Cardiac muscle cell (in vitro differentiated cells and primary cell): ENCODE results near the gene SPTA1. TPM values are rescaled to one million over a fixed set of nuclear protein-coding genes. Genes with fewer than 3 reads are reported as not detected.
"Not testable (repeated sequence)": the region's sequence is repeated elsewhere in the genome, so short reads cannot be mapped to it uniquely, and the experiment has no call there.

Experiments
- DNase-seq, 2 donors: peaks; one replicate each; pipeline versions ENCODE4 v3.0.0 to v3.0.0-alpha.2; 2010 to 2017; ENCODE audit warnings: low read depth in 1 of 2, low spot score in 1 of 2
- H3K27ac ChIP-seq: fragments of 200-600 bp; sonication (generic); 2 replicates; pipeline ENCODE4 v1.5.1; 2016
- H3K27me3 ChIP-seq: fragments of 200-600 bp; sonication (generic); 2 replicates; pipeline ENCODE4 v1.6.0; 2016; ENCODE audit warnings: control low read depth
- H3K36me3 ChIP-seq: fragments of 200-600 bp; sonication (generic); 2 replicates; pipeline ENCODE4 v1.5.1; 2016; ENCODE audit warnings: control low read depth
- H3K4me1 ChIP-seq: fragments of 200-600 bp; sonication (generic); 2 replicates; pipeline ENCODE4 v1.8.1; 2017; ENCODE audit warnings: low read depth, mild to moderate bottlenecking, mixed run types
- H3K4me3 ChIP-seq: fragments of 200-600 bp; sonication (generic); 2 replicates; pipeline ENCODE4 v1.5.1; 2016; ENCODE audit warnings: mild to moderate bottlenecking
- H3K9me3 ChIP-seq: fragments of 200-600 bp; sonication (generic); 2 replicates; pipeline ENCODE4 v1.5.1; 2017; ENCODE audit warnings: low read depth, mild to moderate bottlenecking, control low read depth
- polyA plus RNA-seq: library from polyadenylated mRNA; unstranded; fragments of >200 nt; fragmentation: Nextera tagmentation; extraction: Ambion mirVana; gene quantifications from 2 replicates; pipeline ENCODE4 v1.2.1, GENCODE V29; 2016
- total RNA-seq: library from RNA; depleted of rRNA; stranded (reverse); fragments of >200 nt; gene quantifications from 2 replicates; pipeline ENCODE4 v1.2.3, GENCODE V29; 2016
- TF ChIP-seq, protein P1 (sequence below): IDR thresholded peaks from 2 replicates; pipeline ENCODE4 v1.5.1; 2012; ENCODE audit warnings: low read depth, mild to moderate bottlenecking, low read length

The SPTA1 gene
- total and polyA plus RNA-seq, 2 experiments from 2014 or later: 0.42 to 0.56 TPM

DNA sequence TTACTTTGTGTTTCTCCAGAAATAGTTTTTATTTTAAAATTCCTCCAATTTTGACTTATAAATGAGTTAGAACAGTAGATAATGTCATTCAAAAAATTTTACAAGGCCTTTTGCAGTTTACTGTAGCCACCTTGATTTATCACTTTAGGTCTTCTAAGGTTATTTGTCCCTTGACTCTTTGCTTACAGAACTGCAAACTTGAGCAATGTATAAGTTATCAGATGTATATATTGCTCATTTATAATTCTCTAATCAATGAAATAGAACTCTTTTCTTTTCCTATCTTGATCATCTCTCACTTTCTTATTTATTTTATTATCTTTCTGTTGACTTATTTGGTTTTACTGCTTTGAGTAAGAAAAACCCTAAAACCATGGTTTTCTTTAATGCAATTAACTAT lies 5.8 kb upstream of the SPTA1 start:
- no peak overlapping the region for H3K4me3 ChIP-seq
- no peaks in the 10 kb centered on the region for H3K9me3 ChIP-seq
- DNase-seq: no peak
- TF ChIP-seq, protein P1, sequence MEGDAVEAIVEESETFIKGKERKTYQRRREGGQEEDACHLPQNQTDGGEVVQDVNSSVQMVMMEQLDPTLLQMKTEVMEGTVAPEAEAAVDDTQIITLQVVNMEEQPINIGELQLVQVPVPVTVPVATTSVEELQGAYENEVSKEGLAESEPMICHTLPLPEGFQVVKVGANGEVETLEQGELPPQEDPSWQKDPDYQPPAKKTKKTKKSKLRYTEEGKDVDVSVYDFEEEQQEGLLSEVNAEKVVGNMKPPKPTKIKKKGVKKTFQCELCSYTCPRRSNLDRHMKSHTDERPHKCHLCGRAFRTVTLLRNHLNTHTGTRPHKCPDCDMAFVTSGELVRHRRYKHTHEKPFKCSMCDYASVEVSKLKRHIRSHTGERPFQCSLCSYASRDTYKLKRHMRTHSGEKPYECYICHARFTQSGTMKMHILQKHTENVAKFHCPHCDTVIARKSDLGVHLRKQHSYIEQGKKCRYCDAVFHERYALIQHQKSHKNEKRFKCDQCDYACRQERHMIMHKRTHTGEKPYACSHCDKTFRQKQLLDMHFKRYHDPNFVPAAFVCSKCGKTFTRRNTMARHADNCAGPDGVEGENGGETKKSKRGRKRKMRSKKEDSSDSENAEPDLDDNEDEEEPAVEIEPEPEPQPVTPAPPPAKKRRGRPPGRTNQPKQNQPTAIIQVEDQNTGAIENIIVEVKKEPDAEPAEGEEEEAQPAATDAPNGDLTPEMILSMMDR: no peak
- H3K27me3 ChIP-seq: no peaks in the 10 kb centered on the region
- no peaks in the 10 kb centered on the region for H3K36me3 ChIP-seq
- H3K27ac ChIP-seq: no peak overlapping the region
- H3K4me1 ChIP-seq: peaks cover 8% of the 10 kb centered on the region

DNA sequence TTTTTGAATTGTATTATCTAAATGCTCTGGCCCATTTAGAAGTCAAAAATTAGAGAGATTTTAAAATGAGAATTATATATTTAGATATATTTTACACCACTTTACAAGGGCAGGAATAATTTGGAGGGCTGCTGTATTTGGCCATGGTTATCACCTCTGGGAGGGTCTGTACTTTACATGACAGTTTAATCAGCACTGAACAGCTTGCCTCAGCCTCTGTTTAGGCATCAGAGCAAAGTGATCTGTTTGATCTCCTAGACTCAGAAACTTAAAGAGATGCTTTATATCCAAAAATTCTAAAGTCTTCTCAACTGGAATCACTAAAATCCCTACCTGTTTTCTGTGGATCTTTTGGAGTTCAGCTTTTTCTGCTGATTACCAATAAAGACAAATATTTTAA lies 5.4 kb upstream of the SPTA1 start:
- TF ChIP-seq, protein P1: no peak
- peak in 1 of 2 donors; percentile 22 for DNase-seq
- H3K27me3 ChIP-seq: no peaks in the 10 kb centered on the region

DNA sequence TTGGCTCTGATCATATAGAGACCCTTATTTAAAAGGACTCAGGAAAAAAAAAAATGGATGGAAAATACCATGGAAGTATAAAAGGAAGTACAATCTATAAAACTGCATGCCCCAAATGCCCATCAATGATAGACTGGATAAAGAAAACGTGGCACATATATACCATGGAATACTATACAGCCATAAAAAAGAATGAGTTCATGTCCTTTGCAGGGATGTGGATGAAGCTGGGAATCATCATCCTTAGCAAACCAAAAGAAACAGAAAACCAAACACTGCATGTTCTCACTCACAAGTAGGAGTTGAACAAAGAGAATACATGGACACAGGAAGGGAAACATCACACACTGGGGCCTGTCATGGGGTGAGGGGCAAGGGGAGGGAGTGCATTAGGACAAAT lies 4.6 kb upstream of the SPTA1 start:
- not testable (repeated sequence) for H3K9me3 ChIP-seq, DNase-seq, H3K36me3 ChIP-seq, H3K27me3 ChIP-seq, H3K4me3 ChIP-seq, H3K4me1 ChIP-seq, H3K27ac ChIP-seq

More for the DNA sequence above, 5.4 kb upstream of the SPTA1 start:
- Histone ChIP-seq H3K4me3 (no peak overlapping the region), H3K9me3 (no peaks in the 10 kb centered on the region), H3K27ac (no peak overlapping the region), H3K36me3 (no peaks in the 10 kb centered on the region), H3K4me1 (peaks cover 8% of the 10 kb centered on the region)

DNA sequence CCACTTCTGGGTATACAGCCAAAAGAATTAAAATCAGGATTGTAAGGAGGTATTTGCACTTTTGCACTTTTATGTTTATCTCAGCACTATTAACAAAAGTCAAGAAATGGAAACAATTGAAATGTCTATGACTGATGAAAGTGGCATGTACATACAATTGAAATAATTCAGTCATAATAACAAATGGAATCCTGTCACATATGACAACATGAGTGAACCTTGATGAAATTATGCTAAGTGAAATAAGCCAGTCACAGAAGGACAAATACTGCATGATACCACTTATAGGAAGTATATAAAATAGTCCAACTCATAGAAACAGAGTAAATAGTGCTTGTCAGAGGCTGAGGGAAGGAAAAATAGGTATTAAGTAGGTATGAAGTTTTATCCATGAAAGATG lies 3.4 kb upstream of the SPTA1 start:
- no peaks in the 10 kb centered on the region for H3K9me3 ChIP-seq
- DNase-seq: no peak
- TF ChIP-seq, protein P1: no peak
- no peak overlapping the region for H3K4me3 ChIP-seq
- H3K4me1 ChIP-seq: peaks cover 8% of the 10 kb centered on the region
- no peaks in the 10 kb centered on the region for H3K36me3 ChIP-seq
- no peaks in the 10 kb centered on the region for H3K27me3 ChIP-seq
- no peak overlapping the region for H3K27ac ChIP-seq

DNA sequence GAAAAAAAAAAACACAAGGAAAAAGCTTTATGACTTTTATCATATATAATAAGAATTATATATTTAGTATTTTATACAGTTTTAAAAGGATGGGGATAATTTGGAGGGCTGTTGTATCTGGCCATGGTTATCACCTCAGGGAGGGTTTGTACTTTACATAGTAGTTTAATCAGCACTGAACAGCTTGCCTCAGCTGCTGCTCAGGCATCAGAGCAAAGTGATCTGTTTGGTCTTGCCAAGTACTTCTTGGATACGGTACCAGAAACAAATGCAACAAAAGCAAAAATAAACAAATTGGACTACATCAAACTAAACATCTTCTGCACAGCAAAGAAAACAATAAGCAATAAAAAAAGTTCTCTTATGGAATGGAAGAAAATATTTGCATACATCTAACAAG lies 2.6 kb upstream of the SPTA1 start:
- TF ChIP-seq, protein P1: no peak
- no peaks in the 10 kb centered on the region for H3K9me3 ChIP-seq

DNA sequence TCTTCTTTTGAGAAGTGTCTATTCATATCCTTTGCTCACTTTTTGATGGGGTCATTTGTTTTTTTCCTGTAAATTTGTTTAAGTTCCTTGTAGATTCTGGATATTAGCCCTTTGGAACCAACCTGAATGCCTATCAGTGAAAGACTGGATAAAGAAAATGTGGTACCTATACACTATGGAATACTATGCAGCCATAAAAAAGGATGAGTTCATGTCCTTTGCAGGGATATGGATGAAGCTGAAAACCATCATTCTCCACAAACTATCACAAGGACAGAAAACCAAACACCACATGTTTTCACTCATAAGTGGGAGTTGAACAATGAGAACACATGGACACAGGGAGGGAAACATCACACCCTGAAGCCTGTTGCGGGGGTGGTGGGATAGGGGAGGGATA lies 1.8 kb upstream of the SPTA1 start:
- not testable (repeated sequence) for H3K27me3 ChIP-seq, H3K36me3 ChIP-seq, H3K9me3 ChIP-seq, H3K27ac ChIP-seq, DNase-seq, H3K4me1 ChIP-seq, H3K4me3 ChIP-seq

More for the DNA sequence above, 2.6 kb upstream of the SPTA1 start:
- Histone ChIP-seq H3K36me3 (no peaks in the 10 kb centered on the region), H3K4me3 (no peak overlapping the region), H3K27me3 (no peaks in the 10 kb centered on the region), H3K27ac (no peak overlapping the region), H3K4me1 (peaks cover 8% of the 10 kb centered on the region)
- DNase-seq: no peak

DNA sequence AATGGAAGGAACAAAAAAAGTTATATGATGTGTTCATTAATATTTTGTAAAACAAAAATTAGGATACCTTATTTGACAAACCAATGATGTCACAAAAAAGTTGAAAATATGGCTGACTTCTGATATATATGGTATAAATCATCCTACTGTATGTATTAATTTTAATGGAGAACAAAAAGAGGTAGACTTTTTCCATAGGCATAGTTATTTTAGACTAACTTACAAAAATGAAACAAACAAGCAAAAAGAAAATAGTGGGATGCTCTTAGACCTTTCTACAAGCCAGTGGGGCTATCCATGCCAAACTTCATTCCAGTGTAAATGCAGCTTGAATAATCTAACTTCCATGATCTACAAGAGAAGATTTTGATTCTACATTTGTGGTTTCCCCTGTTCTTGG lies 522 bp upstream of the SPTA1 start:
- TF ChIP-seq, protein P1: no peak
- no peak overlapping the region for H3K27ac ChIP-seq
- H3K9me3 ChIP-seq: no peaks in the 10 kb centered on the region
- H3K36me3 ChIP-seq: no peaks in the 10 kb centered on the region
- DNase-seq: no peak
- H3K4me1 ChIP-seq: peaks cover 5% of the 10 kb centered on the region
- no peaks in the 10 kb centered on the region for H3K27me3 ChIP-seq
- H3K4me3 ChIP-seq: no peak overlapping the region
